NCI-H2196 (cell line): ENCODE results near the gene CALU.

ENCODE experiments used
- DNase-seq: peaks from one replicate; lab custom pipeline; 2025; ENCODE audit not compliant: unreplicated experiment; lab: John Stamatoyannopoulos, UW

CALU gene

DNA sequence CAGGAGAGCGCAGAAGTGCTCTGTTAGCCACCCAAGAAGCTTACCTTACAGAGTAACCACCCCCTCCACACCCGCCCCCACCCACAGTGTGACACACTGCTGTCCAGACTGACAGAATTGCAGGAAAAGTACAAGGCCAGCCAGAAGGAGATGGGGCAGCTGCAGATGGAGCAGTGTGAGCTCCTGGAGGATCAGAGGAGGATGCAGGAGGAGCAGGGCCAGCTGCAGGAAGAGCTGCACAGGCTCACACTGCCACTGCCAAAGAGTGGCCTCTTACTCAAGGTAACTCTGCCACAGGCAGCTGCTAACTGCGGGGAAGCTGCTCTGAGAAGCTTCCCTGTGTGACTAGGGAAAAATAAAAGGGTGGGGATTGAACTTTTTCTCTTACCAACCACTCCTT lies 70.2 kb downstream of the CALU start:
- DNase-seq: no peak

DNA sequence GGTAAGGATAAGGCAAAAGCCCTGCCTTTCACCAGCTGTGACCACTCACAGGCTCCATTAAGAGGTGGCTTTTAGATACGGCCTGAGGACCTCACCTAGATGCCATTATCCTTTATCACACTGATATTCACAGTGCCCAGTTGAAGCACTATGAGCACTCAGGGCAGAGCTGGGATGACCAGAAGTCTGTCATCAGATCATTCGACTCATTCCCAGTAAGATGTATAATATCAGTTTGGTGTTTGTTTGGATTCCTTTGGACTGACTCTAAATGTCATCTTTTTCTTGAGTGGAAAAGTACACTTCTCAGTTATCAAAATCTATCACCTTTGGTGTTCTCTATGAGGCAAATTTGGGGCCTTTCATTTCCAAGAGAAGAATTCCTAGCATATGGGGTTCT lies 71.3 kb downstream of the CALU start:
- DNase-seq: no peak

DNA sequence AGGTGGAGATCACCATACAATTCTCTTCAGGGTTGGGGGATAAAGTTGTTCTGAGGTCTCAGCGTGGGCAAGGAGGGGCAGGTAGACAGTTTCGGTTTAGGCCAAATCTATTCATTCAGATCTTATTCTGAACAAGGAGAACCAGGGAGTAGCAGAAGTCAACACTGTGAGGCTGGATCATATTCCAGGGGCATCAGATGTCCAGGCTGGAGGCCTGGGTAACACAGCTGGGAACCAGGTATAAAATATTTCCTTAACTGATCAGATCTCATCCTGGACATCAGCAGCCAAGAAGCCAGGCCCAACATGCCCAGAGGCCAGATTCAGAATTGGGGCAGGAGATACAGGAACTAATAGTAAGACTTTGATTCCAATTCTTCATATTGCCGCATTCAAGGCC lies 71.8 kb downstream of the CALU start:
- DNase-seq: no peak

DNA sequence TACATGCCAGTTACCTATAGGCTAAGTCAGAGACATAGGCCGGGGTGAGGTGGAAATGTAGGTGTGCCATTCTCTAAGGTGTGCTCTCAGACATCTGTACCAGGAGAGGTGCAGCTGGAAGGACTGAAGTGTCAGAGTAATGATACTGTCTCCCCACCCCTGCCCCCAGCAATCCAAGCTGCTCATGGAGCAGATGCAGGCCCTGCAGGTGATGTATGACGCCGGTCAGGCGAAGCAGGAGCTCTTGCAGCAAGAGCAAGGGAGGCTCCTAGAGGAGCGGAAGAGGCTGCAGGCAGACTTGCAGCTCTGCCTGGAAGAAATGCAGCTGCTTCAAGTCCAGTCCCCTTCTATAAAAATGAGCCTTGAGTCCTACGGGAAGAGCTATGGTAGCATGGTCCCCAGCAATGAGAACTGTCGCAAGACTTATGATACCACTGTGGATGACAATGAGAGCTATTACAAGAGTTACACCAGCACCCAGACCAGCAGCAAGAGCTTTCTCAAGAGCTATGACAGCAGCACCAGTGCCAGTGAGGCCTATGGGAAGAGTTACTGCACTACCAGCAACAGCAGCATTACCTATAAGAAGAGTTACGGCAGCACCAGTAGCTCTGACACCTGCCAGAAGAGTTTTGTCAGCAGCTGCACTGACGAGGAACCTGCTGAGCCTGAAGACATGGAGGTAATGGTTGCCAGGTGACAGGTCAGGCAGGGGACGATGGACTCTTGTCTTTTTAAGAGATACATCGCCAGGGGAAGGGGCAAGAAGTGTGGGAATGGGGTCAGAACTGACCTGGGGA lies 72.7 kb downstream of the CALU start:
- no peak for DNase-seq

DNA sequence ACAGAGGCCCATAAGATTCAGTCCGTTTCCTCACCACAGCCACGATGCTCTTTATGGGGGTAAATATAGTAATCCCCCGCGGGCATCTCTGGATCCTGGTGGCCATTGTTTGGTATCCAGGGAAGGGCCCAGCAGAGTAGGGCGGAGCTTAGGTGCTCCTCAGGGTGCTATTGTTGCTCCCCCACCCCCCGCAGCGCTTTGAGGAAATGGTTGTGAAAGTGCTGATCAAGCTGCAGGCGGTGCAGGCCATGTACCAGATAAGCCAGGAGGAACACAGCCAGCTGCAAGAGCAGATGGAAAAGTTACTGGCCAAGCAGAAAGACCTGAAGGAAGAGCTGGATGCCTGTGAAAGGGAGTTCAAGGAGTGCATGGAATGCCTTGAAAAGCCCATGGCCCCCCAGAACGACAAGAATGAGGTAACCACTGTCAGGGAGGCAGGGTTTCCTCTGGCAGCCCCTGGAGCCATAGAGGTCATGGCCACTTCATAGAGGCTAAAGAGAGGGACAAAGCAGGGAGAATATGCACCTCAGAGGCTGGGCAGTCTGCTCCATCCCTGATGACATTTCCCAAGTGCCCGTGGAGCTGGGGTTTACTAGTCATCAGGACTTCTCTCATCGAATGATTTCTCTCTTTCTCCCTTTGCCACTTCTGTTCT lies 73.5 kb downstream of the CALU start:
- no peak for DNase-seq

DNA sequence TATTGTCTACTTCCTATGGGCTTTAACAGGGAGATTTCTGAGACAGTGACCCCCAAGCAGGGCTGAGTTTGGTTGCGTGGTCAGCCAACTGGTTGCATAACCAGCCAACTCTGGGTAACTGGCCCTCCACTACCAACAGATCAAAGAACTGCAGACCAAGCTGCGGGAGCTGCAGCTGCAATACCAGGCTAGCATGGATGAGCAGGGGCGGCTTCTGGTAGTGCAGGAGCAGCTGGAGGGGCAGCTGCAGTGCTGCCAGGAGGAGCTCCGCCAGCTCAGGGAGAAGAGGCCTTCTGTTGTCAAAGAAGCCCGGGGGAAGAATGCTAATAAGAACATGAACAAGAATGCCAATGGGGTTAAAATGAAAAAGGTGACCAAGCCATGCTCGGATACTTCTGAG lies 75.3 kb downstream of the CALU start:
- no peak for DNase-seq

DNA sequence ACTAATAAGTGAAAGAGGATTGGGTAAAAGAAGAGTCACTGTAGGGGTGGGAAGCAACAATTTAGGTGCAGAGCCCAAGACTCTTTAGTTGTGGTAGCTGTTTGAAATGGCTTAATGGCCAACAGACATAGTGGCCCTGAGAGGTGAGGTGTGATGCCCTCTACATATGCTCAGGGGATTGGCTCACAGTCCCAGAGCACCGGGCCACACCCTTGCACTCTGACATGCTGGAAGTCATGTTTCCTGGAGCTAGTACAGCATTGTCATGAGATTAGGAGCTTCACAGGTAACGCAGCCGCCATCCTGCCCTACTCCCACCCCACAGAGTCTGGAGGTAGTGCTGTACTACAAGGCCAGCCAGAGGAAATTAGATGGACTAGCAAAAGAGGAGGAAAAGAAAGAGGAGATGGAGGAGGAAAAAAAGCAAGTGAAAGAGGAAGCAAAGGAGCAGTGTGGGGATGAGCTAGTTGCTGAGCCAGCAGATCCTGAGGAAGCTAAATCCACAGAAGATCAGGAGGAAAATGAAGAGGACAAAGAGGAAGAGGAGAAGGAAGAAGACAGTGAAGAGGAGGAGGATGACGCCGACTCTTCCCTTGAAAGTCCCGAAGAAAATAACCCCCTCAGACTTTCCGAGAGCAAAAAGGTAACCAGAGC lies 76.3 kb downstream of the CALU start:
- DNase-seq: no peak

DNA sequence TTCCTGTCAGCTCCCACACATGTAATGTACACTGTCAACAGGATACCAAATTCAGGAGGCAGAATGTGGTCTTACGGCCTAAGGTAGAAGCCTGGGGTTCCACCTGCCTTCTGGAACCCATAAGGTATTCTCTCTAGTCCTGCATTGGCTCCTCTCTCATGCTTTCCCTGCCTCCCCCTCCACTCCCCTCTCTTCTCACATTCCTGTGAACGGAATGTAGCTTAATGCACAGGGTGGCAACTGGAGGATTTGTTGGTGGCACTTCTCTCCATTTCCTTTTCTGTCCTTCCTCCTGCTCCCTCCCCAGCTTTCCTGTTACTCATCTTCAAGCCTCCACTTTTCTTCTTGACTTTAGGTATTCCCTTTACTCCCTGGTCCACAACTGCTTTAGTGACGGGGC lies 79.5 kb downstream of the CALU start:
- no peak for DNase-seq
